KG1 (cell line): ENCODE results near the gene CPM.
A peak's percentile ranks its signal among the peaks of the same experiment; 100 is the strongest.

ENCODE experiments used
- DNase-seq: peaks from one replicate; lab custom pipeline; 2025; lab: John Stamatoyannopoulos, UW

CPM gene

DNA sequence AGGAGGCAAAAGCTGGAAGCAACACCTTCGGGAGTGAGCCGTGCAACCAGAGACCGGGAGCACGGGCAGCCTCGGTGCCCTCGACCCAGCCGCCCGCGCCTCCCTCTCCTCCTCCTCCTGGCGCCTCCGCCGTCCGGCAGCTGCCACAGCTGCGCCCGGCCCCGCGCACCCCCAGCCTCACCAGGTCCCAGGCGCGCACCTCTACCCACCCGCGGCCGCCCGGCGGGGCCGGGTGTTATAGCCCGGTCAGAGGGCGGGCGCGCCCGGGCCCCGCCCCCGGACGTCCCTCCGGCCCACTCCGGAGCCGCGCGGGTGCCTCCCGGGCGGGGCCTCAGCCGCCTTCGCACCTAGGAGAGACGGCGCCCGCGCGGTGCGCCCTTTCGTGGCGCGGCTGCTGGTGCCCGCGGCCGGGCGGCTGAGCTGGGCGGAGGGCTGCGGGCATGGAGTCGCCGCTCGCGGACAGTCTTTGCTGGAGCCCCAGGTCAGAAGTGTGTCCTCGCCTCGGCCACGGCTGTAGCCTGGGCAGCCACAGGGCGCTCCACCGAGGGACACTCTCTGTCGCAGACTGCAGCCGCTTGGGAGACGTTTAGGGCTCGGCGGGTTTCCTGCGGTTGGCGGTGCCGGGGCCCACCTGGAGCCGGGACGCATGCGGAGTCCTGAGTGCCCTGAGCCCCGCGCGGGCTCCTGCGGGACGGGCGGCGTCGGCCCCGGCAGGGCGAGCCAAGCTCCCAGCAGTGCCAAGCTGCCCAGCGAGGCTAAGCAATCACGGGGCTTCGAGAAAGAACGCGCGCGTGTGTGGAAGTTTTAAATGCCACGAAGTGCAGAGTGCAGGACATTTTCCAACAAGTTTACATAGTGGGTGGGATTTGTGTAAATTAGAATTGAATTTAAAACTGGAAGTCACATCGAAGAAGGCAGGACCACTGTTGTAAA, at the start of gene CPM:
CPM (minus strand) TSS at position 211 of the 933 bp plus-strand sequence. CDS start 334 bp downstream, outside the sequence.
- peak; percentile 30 for DNase-seq

DNA sequence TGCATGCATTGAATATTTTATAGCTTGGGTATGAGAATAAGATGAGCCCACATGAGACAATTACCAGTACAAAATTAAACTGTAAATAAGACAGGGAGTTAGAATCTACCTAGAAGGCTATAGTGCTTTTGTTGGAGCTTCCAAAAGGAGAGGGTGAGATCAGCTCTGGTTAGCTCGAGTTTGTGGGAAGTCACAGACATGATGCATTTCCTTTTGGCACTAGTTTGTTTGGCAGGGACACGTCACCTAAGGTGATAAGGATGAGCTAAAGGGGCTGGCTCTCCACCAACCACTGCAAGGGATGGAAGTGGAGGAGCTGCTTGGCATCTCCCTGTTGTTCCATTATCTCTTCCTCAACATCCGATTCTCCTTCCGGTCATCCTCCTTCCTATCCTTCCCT, 48.5 kb upstream of the CPM start:
- DNase-seq: no peak

GRCh38 chr12:68980476-68981212, 47.7 kb upstream of the CPM start:
- DNase-seq: no peak

GRCh38 chr12:68978678-68979077, 45.7 kb upstream of the CPM start:
- DNase-seq: no peak

DNA sequence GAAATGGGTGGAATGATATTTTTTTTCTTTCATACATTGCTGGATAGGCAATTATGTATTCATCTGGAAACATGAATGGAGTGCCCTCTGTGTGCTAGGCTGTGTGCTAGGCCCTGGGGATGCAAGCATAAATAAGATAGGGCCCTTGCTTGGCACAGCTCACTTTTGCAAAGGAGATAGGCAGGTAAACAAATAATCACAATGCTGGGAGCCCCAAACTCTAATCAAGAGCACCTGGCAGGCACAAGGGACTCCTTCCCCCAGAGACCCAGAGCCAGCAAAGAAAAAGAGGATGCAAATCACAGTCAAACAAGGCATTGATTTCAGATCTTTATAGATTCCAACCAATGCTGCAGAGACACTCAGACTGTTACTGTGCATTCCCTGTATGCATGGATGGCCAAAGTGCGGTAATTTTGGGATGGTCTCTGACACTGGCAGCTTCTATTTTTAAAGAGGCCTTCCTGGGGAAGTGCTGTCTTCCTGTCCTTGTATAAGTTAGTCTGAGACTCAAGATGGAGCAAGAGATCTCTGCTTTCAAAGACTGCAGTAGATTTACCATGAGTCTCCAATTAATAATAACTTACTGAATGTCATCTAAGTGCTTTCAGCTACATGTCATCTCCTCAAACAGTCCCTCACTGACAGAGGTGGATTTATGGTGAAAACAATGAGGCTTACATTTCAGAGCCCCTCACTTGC, 45.1 kb upstream of the CPM start:
- DNase-seq: peak; percentile 39

GRCh38 chr12:68977335-68977734, 44.4 kb upstream of the CPM start:
- no peak for DNase-seq

- no peak for DNase-seq
These were observed 43.4 kb upstream of the CPM start for GRCh38 chr12:68976395-68976841.

DNA sequence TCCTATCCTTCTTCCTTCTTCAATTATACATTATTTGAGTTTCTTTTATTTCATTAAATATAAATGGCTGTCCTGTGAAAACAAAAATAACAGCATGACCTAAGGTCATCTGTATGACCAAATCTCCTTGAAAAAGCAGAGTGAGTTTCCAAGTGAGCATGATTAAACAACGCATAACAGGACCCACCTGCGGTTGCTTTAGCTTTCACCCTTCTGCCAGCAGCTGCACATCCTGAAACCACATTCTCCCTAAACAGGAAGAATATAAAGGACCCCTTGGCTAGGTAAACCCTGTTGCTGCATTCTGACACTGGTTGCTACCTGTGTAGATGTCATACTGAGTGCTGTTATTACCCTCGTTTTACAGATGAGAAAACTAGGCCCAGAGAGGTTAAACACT, 42.8 kb upstream of the CPM start:
- no peak for DNase-seq

DNA sequence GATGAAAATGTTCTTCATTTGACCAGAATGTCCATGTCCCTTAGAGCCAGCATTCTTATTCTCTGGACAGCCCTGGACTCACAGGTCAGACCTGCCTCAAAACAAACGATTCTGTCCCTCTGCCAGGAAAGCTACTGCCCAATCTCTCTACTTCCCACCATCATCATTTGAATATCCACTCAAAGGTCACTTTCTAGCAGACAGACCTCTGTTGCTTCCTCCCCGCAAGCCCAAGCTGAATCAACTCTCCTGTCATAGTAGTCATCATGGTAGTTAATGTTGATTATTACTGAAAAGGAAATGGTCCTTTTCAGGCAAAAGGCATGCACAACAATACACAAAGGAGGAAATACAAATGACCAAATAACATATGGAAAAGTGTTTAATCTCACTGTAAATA, 39.6 kb upstream of the CPM start:
- no peak for DNase-seq

- no peak for DNase-seq
These were observed 38.4 kb upstream of the CPM start for GRCh38 chr12:68971404-68971803.

- DNase-seq: no peak
These were observed 38.0 kb upstream of the CPM start for GRCh38 chr12:68970951-68971350.

DNA sequence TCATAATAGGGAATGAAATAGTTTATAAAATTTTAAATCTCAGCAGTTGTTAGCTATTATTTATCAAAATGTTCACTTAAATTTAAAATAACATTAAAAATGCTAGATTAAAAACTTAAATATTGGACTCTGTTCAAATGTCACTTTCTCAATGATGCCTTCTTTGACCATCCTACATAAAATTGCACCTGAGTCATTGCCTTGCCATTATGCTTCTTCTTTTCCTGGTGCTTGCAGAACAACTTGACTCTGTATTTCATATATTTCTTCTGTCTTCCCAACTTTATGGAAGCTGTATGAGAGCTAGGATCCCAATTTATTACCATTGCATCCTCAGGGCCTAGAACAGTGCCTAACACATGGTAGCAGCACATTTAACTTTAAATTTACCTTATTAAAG, 37.3 kb upstream of the CPM start:
- DNase-seq: no peak

GRCh38 chr12:68967046-68967445, 34.1 kb upstream of the CPM start:
- DNase-seq: no peak

DNA sequence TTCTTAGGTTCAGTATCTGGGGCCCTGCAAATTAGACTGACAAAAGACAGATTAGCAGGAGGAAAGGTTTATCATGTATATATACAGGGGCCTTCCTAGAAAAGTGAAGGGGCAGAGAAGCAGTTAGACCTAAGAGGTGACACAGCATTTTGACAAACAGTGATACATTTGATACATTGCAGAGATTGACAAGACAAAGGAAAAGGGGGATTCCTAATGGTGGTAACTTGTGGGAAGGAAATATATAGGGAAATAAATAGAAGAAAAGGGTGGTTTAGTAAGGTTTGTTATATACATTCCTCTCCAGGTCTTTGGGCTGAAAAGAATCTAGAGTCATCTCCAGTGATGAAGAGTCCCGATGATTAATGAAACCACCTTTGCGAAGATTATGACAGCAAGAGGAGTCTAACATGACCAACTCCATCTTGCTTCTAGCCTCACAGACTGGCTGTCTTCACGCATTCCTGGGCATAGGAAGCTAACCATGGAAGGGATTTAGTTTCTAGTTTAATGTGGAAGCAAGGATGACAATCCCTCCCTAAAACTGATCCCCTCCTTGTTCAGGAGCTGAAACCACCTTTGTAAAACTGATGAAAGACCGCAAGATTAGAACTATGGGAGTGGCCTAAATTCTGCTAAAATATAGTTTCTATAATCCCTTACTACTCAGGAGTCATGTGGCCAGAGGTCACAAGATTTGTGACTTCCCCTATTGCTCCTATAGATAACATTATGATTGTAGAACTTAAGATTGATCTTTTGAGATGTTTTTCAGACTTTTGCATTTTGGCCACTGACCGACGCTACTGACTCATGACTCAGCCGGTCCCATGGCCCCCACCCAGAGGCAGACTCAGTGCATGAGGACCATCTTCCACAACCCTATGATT, 31.1 kb upstream of the CPM start:
- DNase-seq: no peak

GRCh38 chr12:68962877-68963855, 30.2 kb upstream of the CPM start:
- DNase-seq: no peak

DNA sequence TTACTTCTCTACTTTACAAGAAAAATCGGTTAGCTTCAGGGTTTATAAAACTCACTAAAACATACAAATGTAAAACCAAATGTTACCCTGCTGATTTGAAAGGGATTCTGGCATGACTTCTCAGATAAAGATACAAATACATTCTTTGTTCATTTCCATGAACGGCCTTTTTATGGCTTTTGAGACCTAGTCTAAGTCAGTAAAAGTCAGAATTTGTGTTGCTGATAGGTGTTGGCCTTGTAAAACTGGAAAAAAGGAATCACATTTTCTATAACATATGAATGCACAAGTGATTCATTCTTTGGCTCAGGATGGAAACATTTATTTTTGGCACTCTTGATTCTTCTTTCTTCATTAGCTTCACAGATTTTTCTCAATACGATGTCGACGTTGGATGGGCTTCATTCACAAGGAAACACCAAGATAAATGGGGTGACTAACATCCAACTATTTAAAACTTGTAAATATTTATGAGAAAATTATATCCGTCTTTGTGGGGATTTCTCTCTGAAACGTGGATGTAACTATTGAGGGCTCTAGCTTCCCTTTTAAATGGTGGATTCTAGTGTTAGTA, 27.0 kb upstream of the CPM start:
- no peak for DNase-seq

GRCh38 chr12:68959143-68959858, 26.3 kb upstream of the CPM start:
- no peak for DNase-seq

DNA sequence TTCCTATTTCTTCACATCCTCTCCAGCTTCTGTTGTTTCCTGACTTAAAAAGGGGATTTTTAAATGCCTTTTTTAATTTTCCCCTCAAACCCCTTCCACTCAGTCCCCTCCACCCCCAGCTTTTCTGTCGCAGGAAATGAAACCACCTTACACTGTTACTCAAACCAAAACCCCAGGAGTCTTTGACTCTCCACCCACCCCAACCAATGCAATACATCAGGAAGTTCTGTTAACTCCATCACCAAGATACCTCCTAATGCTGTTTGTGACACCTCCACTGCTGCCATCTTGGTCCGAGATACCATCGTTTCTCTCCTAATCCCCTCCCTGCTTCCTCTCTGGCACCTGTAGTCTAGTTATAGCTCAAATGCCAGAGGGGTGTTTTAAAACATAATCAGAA, 25.4 kb upstream of the CPM start:
- no peak for DNase-seq

DNA sequence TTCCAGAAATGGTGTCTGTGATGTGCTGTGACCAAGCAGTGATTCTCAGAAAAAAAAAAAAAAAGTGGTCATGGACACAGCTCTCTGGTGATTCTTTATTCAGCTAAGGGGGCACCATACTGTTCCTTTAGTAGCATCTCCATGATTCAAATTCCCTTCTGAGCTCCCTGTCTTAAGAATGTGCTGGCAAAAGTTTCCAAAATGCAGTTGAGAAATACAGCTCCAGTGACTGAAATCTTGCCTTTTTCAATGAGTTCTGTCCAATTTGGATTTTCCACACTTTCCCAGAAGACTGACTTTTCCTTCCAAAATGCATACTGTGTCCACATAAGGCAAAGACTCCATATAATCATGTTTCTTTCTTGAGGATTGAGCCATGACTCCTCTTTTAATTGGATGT, 24.3 kb upstream of the CPM start:
- no peak for DNase-seq
